HCT116 (cell line): ENCODE measurements around the gene TFAP2B. TPM values are rescaled to one million over a fixed set of nuclear protein-coding genes. Genes with fewer than 3 reads are reported as not detected.

ENCODE experiments used
- ATAC-seq: fragments of 200-7000 bp; cut with Tn5 transposase; 2 replicates; pipeline ENCODE4 v1.9.1; 2020; ENCODE audit warnings: mild to moderate bottlenecking, moderate library complexity
- BruUV-seq: library from RNA; stranded (reverse); fragments of 400-500 nt; replicated peaks from 2 replicates; lab custom pipeline; 2021; lab: Mats Ljungman, UMichigan
- CTCF ChIA-PET: fragments of 300-600 bp; sonication (Branson Sonifier 250); formaldehyde crosslinking; loops from one replicate; lab custom pipeline; 2021; ENCODE audit warnings: antibody characterized with exemption; lab: Charles Lee
- POLR2A ChIA-PET: fragments of 300-600, 350-600 bp; sonication (Branson Sonifier 250); formaldehyde crosslinking; loops from one replicate; lab custom pipeline; 2021; ENCODE audit warnings: antibody characterized with exemption; lab: Charles Lee
- RAD21 ChIA-PET, 2 experiments: fragments of 300-600 bp; sonication (Branson Sonifier 250); formaldehyde crosslinking; loops; one replicate each; lab custom pipeline; 2023; ENCODE audit warnings: low total read pairs in 2 of 2; ENCODE audit not compliant: uncharacterized antibody in 2 of 2, unreplicated experiment in 2 of 2, low non-redundant PET in 1 of 2; lab: Charles Lee
- DNase-seq: peaks from one replicate; pipeline ENCODE4 v3.0.0-alpha.2; 2010; ENCODE audit warnings: low read depth, low spot score
- H2AFZ ChIP-seq: fragments of 200-600 bp; shearing (Covaris generic), sonication (generic); 2 replicates; pipeline ENCODE4 v1.6.1; 2017; ENCODE audit warnings: low read depth, mixed run types, mixed read lengths, antibody characterized with exemption, low read length; ENCODE audit not compliant: poor library complexity, severe bottlenecking
- H3K27ac ChIP-seq: 2 replicates; pipeline ENCODE4 v1.5.1; 2012; ENCODE audit warnings: low read depth, low read length
- H3K27me3 ChIP-seq: fragments of 200-600 bp; sonication (generic); 2 replicates; pipeline ENCODE4 v1.6.1; 2016; ENCODE audit warnings: mixed run types, low read length, mixed read lengths; ENCODE audit not compliant: insufficient read depth
- H3K36me3 ChIP-seq, 2 experiments: fragments of 200-500 bp in 1 of 2; fragments of 200-600 bp in 1 of 2; sonication (Bioruptor generic) in 1 of 2; sonication (generic) in 1 of 2; 2 replicates each; pipeline versions ENCODE4 v1.5.1 to v1.6.1; 2014 to 2016; ENCODE audit warnings: low read length in 2 of 2, inconsistent platforms in 1 of 2, mixed read lengths in 1 of 2, mixed run types in 1 of 2; ENCODE audit not compliant: insufficient read depth in 2 of 2, control insufficient read depth in 1 of 2
- H3K4me1 ChIP-seq, 2 experiments: fragments of 200-600 bp in 1 of 2; sonication (generic) in 1 of 2; 2 replicates each; pipeline versions ENCODE4 v1.5.1 to v1.6.1; 2012 to 2017; ENCODE audit warnings: low read length in 2 of 2, inconsistent platforms in 1 of 2, mild to moderate bottlenecking in 1 of 2, mixed read lengths in 1 of 2, mixed run types in 1 of 2, moderate library complexity in 1 of 2; ENCODE audit not compliant: insufficient read depth in 2 of 2, control insufficient read depth in 1 of 2
- H3K4me2 ChIP-seq: fragments of 200-600 bp; sonication (generic); 2 replicates; pipeline ENCODE4 v1.6.1; 2017; ENCODE audit warnings: mixed run types, low read length, mixed read lengths
- H3K4me3 ChIP-seq, 2 experiments: fragments of 200-600 bp in 1 of 2; sonication (generic) in 1 of 2; replicated peaks in 1 of 2; 2 replicates each; pipeline ENCODE4 v1.5.1; 2011 to 2016; ENCODE audit warnings: low read length in 2 of 2, control low read depth in 1 of 2, low read depth in 1 of 2, mild to moderate bottlenecking in 1 of 2, mixed read lengths in 1 of 2, mixed run types in 1 of 2
- H3K79me2 ChIP-seq: fragments of 200-600 bp; sonication (generic); 2 replicates; pipeline ENCODE4 v1.6.1; 2017; ENCODE audit warnings: mild to moderate bottlenecking, mixed run types, low read length, moderate library complexity, mixed read lengths; ENCODE audit not compliant: insufficient read depth
- H3K9ac ChIP-seq: fragments of 200-600 bp; sonication (generic); 2 replicates; pipeline ENCODE4 v1.6.1; 2016; ENCODE audit warnings: low read length, mixed read lengths
- H3K9me2 ChIP-seq: fragments of 200-600 bp; sonication (generic), shearing (Covaris generic); 2 replicates; pipeline ENCODE4 v1.6.1; 2017; ENCODE audit warnings: mixed run types, mild to moderate bottlenecking, moderate library complexity; ENCODE audit not compliant: insufficient read depth
- H3K9me3 ChIP-seq, 2 experiments: fragments of 200-500 bp in 1 of 2; fragments of 200-600 bp in 1 of 2; sonication (Bioruptor generic) in 1 of 2; sonication (generic) in 1 of 2; 2 replicates each; pipeline ENCODE4 v1.6.1; 2014 to 2017; ENCODE audit warnings: low read length in 2 of 2, mixed read lengths in 2 of 2, inconsistent platforms in 1 of 2, low read depth in 1 of 2, mild to moderate bottlenecking in 1 of 2, mixed run types in 1 of 2, moderate library complexity in 1 of 2; ENCODE audit not compliant: control insufficient read depth in 1 of 2, insufficient read depth in 1 of 2
- H4K20me1 ChIP-seq: fragments of 200-600 bp; sonication (generic), shearing (Covaris generic); 2 replicates; pipeline ENCODE4 v1.6.1; 2017; ENCODE audit warnings: mixed run types, mild to moderate bottlenecking, moderate library complexity; ENCODE audit not compliant: insufficient read depth
- CBX3 ChIP-seq: IDR thresholded peaks from 2 replicates; pipeline ENCODE4 v1.6.1; 2012; ENCODE audit warnings: low read depth
- CEBPB ChIP-seq: IDR thresholded peaks from 2 replicates; pipeline ENCODE4 v1.6.1; 2012; ENCODE audit warnings: low read depth
- EGR1 ChIP-seq: IDR thresholded peaks from 2 replicates; pipeline ENCODE4 v1.6.1; 2012; ENCODE audit warnings: low read depth
- ELF1 ChIP-seq: IDR thresholded peaks from 2 replicates; pipeline ENCODE4 v1.6.1; 2012; ENCODE audit warnings: low read depth, borderline replicate concordance
- EZH2 ChIP-seq: fragments of 200-600 bp; sonication (generic); IDR thresholded peaks from 2 replicates; pipeline ENCODE4 v1.6.1; 2017; ENCODE audit warnings: antibody characterized with exemption, mixed run types
- EZH2phosphoT487 ChIP-seq: fragments of 200-600 bp; IDR thresholded peaks from 2 replicates; pipeline ENCODE4 v1.6.1; 2018; ENCODE audit warnings: antibody characterized with exemption, borderline replicate concordance
- FOSL1 ChIP-seq: IDR thresholded peaks from 2 replicates; pipeline ENCODE4 v1.6.1; 2012; ENCODE audit warnings: low read depth
- JUND ChIP-seq: IDR thresholded peaks from 2 replicates; pipeline ENCODE4 v1.6.1; 2012
- POLR2A ChIP-seq: IDR thresholded peaks from 2 replicates; pipeline ENCODE4 v1.7.0; 2011; ENCODE audit warnings: borderline replicate concordance; ENCODE audit not compliant: insufficient read depth, insufficient read length; ENCODE audit errors: extremely low read depth
- POLR2AphosphoS5 ChIP-seq: IDR thresholded peaks from 2 replicates; pipeline ENCODE4 v1.6.1; 2011; ENCODE audit warnings: mild to moderate bottlenecking, low read depth, low read length, moderate library complexity
- RAD21 ChIP-seq: IDR thresholded peaks from 2 replicates; pipeline ENCODE4 v1.6.1; 2012; ENCODE audit warnings: low read depth, mild to moderate bottlenecking
- SIN3A ChIP-seq: IDR thresholded peaks from 2 replicates; pipeline ENCODE4 v1.6.1; 2012; ENCODE audit warnings: low read depth
- SP1 ChIP-seq: IDR thresholded peaks from 2 replicates; pipeline ENCODE4 v1.6.1; 2012; ENCODE audit warnings: low read depth
- SRF ChIP-seq: IDR thresholded peaks from 2 replicates; pipeline ENCODE4 v1.6.1; 2012; ENCODE audit warnings: low read depth
- TCF7L2 ChIP-seq: IDR thresholded peaks from 2 replicates; pipeline ENCODE4 v1.7.0; 2011; ENCODE audit warnings: borderline replicate concordance, inconsistent platforms; ENCODE audit not compliant: insufficient read depth, insufficient read length; ENCODE audit errors: extremely low read depth
- ZFX ChIP-seq: fragments of 450-650 bp; IDR thresholded peaks from 2 replicates; pipeline ENCODE4 v1.6.1; 2017
- ZNF274 ChIP-seq: fragments of 200-500 bp; sonication (Bioruptor generic); IDR thresholded peaks from 2 replicates; pipeline ENCODE4 v1.6.1; 2014; ENCODE audit warnings: mild to moderate bottlenecking, low read depth, low read length, inconsistent platforms
- intact Hi-C: fragments of 100-400 bp; cut with micrococcal nuclease; formaldehyde crosslinking; loops from 2 replicates; pipeline ENCODE4 v1.10.0; 2022
- total RNA-seq: library from RNA; stranded (reverse); gene quantifications from one replicate; pipeline ENCODE4 v1.2.1, GENCODE V29; 2021; ENCODE audit not compliant: unreplicated experiment
- TF ChIP-seq, protein P1 (sequence below): IDR thresholded peaks from 2 replicates; pipeline ENCODE4 v1.6.1; 2012
- TF ChIP-seq, protein P2 (sequence below): IDR thresholded peaks from 2 replicates; pipeline ENCODE4 v1.6.1; 2012
- TF ChIP-seq, protein P3 (sequence below): IDR thresholded peaks from 2 replicates; pipeline ENCODE4 v1.6.1; 2011; ENCODE audit warnings: mild to moderate bottlenecking, low read length, moderate library complexity; ENCODE audit not compliant: insufficient replicate concordance; ENCODE audit errors: extremely low read depth

The TFAP2B gene
- total RNA-seq, 1 experiment from 2014 or later = not detected

DNA sequence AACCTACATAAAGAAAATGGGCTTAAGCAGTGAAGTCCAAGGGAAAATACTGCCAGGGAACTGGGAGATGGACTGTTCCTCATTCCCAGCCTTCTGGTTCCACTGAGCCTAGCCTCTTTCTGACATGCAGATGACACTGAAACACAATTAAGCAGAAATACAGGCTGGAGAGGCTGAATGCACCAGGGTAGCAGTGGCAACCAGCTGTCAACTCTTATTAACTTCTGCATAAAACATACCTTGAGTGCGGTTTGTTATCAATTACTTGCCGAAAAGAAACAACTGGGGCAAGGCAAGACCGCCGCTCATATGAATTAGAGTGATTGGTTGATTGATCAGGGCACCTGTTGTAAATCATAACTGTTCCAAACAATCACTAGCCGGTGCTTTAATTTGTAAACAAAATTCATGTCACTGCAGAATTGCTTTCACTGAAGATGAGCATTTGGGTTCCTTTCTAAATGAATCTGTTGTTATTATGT lies 16.3 kb downstream of the TFAP2B start:
- intact Hi-C loops = no loop called here
- TF ChIP-seq, protein P1, sequence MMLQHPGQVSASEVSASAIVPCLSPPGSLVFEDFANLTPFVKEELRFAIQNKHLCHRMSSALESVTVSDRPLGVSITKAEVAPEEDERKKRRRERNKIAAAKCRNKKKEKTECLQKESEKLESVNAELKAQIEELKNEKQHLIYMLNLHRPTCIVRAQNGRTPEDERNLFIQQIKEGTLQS = no peak
- no peak for TF ChIP-seq RAD21
- TF ChIP-seq ELF1 = no peak
- no peak for TF ChIP-seq CEBPB
- TF ChIP-seq, protein P2, sequence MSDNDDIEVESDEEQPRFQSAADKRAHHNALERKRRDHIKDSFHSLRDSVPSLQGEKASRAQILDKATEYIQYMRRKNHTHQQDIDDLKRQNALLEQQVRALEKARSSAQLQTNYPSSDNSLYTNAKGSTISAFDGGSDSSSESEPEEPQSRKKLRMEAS = no peak
- TF ChIP-seq FOSL1 = no peak

GRCh38 chr6:50836231-50836630 lies 17.6 kb downstream of the TFAP2B start:
- no peak for TF ChIP-seq TCF7L2
- TF ChIP-seq ELF1 = no peak
- no peak for TF ChIP-seq CBX3
- no peak for TF ChIP-seq POLR2A
- no peak for TF ChIP-seq ZNF274
- TF ChIP-seq SIN3A = no peak
- TF ChIP-seq POLR2AphosphoS5 = no peak
- TF ChIP-seq SP1 = no peak
- TF ChIP-seq ZFX = no peak
- TF ChIP-seq JUND = no peak
- no peak for TF ChIP-seq EGR1
- TF ChIP-seq, protein P2 = no peak
- no peak for TF ChIP-seq EZH2phosphoT487
- TF ChIP-seq EZH2 = no peak
- no peak for TF ChIP-seq SRF
- TF ChIP-seq, protein P3, sequence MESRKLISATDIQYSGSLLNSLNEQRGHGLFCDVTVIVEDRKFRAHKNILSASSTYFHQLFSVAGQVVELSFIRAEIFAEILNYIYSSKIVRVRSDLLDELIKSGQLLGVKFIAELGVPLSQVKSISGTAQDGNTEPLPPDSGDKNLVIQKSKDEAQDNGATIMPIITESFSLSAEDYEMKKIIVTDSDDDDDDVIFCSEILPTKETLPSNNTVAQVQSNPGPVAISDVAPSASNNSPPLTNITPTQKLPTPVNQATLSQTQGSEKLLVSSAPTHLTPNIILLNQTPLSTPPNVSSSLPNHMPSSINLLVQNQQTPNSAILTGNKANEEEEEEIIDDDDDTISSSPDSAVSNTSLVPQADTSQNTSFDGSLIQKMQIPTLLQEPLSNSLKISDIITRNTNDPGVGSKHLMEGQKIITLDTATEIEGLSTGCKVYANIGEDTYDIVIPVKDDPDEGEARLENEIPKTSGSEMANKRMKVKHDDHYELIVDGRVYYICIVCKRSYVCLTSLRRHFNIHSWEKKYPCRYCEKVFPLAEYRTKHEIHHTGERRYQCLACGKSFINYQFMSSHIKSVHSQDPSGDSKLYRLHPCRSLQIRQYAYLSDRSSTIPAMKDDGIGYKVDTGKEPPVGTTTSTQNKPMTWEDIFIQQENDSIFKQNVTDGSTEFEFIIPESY = no peak
- TF ChIP-seq FOSL1 = no peak
- Histone ChIP-seq H2AFZ (no peak overlapping the region), H3K9me2 (no peaks in the 10 kb centered on the region), H3K79me2 (no peaks in the 10 kb centered on the region), H3K4me1 (no peaks in the 10 kb centered on the region), H3K36me3 (no peaks in the 10 kb centered on the region), H4K20me1 (no peaks in the 10 kb centered on the region), H3K27ac (no peak overlapping the region), H3K4me3 (no peak overlapping the region), H3K9me3 (peaks cover 5 to 6% of the 10 kb centered on the region in 2 experiments; a peak in 2 of 4 replicates), H3K27me3 (no peaks in the 10 kb centered on the region), H3K4me2 (no peak overlapping the region), H3K9ac (no peak overlapping the region)
- POLR2A ChIA-PET = no interaction called here
- CTCF ChIA-PET = no interaction called here
- BruUV-seq = no TSS peak
- RAD21 ChIA-PET = no interaction called here
- ATAC-seq (no peak), DNase-seq (no peak)
- intact Hi-C loops = no loop called here

More for the DNA sequence above, 16.3 kb downstream of the TFAP2B start:
- Histone ChIP-seq H3K4me2 (no peak overlapping the region), H3K36me3 (no peaks in the 10 kb centered on the region), H4K20me1 (no peaks in the 10 kb centered on the region), H3K9me2 (no peaks in the 10 kb centered on the region), H3K79me2 (no peaks in the 10 kb centered on the region), H3K27me3 (no peaks in the 10 kb centered on the region), H3K9me3 (peaks cover 5 to 8% of the 10 kb centered on the region in 2 experiments; a peak in 2 of 4 replicates), H3K9ac (no peak overlapping the region), H3K27ac (no peak overlapping the region), H3K4me1 (no peaks in the 10 kb centered on the region), H3K4me3 (no peak overlapping the region), H2AFZ (no peak overlapping the region)
- ChIA-PET POLR2A (no interaction called here), CTCF (no interaction called here), RAD21 (no interaction called here)
- no TSS peak for BruUV-seq
- ATAC-seq (no peak), DNase-seq (no peak)
